Skin of body (tissue), 3 donors: ENCODE data around the gene COPS4. TPM values are rescaled to one million over a fixed set of nuclear protein-coding genes. Genes with fewer than 3 reads are reported as not detected.

Experiments used
- DNase-seq: peaks from one replicate; lab custom pipeline; 2025; lab: John Stamatoyannopoulos, UW
- small RNA-seq: library from RNA; depleted of rRNA; stranded (forward); fragments of <200 nt; gene quantifications from one replicate; pipeline ENCODE3, GENCODE V24; 2014; ENCODE audit warnings: low replicate concordance
- total RNA-seq: library from RNA; depleted of rRNA; stranded (reverse); fragments of >200 nt; gene quantifications from one replicate; pipeline ENCODE4 v1.2.3, GENCODE V29; 2014

COPS4 gene
- total RNA-seq, 1 donor from 2014 or later = 85.4 TPM

DNA sequence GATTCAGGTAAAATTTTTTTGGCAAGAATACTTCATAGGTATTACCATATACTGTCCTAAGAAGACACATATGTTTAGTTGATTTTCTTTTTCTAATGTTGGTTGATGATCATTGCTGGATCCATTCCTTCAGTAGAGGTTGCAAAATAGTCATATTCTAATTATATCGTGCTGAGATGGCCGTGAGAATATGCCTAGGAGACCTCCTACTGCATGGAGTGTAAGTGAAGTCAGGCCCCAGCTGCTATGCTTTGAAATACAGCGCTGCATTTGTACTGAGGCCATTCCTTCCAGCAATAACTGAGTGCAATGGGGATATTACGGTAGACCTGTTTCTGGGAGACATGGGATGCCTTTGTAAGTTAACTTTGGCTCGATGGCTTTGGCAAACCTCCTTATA is 86.3 kb downstream of the COPS4 start:
- no peak for DNase-seq

DNA sequence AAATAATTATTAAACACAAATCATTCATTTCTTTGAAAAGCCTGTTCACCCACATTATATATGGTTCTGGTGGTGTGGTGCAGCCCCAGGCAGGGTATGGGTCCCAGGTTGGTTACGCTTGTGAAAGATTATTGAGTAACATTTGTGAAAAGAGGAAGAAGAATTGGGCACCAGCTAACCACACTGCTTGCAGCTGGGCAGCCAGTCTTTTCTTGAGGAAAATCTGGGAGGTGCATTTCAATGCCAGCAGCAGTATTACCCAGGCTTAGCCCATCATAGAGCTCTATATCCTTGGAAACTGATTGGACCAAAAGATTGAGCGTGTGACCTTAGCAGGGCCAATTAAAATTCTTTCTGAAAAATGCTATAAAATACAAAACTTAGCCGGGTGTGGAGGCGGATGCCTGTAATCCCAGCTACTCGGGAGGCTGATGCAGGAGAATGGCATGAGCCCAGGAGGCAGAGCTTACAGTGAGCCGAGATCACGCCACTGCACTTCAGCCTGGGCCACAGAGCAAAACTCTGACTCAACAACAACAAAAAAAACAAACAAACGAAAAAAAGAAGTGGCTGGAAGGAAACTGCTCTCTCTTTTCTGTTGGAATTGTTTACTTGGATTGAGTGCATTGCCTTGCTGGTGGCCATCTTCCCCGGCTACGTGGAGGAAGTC is 89.3 kb downstream of the COPS4 start:
- DNase-seq = no peak

Small RNA genes lying within 50 kb of the gene (small RNA-seq; reads per million reads assigned to genes)
- not detected for gene RNU6-615P

Other genes starting within 250 kb of the COPS4 start
- gene SCD5, start 236.4 kb upstream of the COPS4 start, total RNA-seq = 15.5 TPM
- gene SEC31A, start 144.0 kb upstream of the COPS4 start, total RNA-seq = 264 TPM
- 10.9 TPM for gene THAP9, start 134.4 kb upstream of the COPS4 start, total RNA-seq
- 14.0 TPM for gene LIN54, start 24.4 kb upstream of the COPS4 start, total RNA-seq
- 10.5 TPM for gene PLAC8, start 79.5 kb downstream of the COPS4 start, total RNA-seq
- 10.6 TPM for gene COQ2, start 249.6 kb downstream of the COPS4 start, total RNA-seq